SU-DHL-6 (cell line): ENCODE results near the gene NUP153.

Experiments
- CTCF ChIP-seq: fragments of 200-600 bp; sonication (generic); IDR thresholded peaks from one replicate; pipeline ENCODE4 v1.5.1; 2017; ENCODE audit warnings: antibody characterized with exemption, mild to moderate bottlenecking, low read length, moderate library complexity; ENCODE audit not compliant: insufficient read depth, poor library complexity, severe bottlenecking
- EZH2phosphoT487 ChIP-seq: fragments of 200-600 bp; sonication (generic), shearing (Covaris generic); conservative IDR thresholded peaks from 2 replicates; pipeline ENCODE4 v1.6.1; 2018; ENCODE audit warnings: mild to moderate bottlenecking, antibody characterized with exemption, low read length, moderate library complexity, mixed read lengths

DNA sequence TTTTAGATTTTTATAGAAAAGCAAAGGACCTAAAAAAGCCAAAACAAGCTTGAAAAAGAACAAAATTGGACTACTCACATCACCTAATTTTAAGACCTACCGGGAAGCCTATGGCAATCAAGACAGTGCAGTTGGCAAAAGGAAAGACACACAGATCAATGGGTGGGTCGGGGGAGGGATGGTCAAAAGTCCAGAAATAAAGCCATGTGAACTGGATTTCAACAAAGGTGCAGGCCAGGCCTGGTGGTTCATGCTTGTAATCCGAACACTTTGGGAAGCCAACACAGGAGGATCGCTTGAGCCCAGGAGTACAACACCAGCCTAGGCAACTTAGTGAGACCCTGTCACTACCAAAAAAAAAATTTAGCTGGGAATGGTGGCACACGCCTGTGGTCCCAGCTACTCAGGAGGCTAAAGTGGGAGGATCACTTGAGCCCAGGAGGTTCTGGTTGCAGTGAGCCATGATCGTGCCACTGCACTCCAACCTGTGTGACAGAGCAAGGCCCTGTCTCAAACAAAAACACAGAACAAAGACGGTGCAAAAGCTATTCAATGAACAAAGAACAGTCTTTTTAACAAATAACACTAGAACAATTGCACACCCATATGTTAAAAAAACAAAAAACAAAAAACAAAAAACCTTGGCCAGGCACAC lies 34.5 kb downstream of the NUP153 start:
- no peak for TF ChIP-seq CTCF
- TF ChIP-seq EZH2phosphoT487: no peak
